K562 (cell line): Measurements from ENCODE around the gene PRSS22. TPM values are rescaled to one million over a fixed set of nuclear protein-coding genes. Genes with fewer than 3 reads are reported as not detected.

Experiments
- E2F4 ChIP-seq: sonication (generic); formaldehyde crosslinking; IDR thresholded peaks from 2 replicates; pipeline ENCODE4 v1.8.0; 2022; ENCODE audit warnings: mild to moderate bottlenecking, low read depth, missing genetic modification reagents
- HDAC2 ChIP-seq: fragments of 450-650 bp; IDR thresholded peaks from 2 replicates; pipeline ENCODE4 v1.6.1; 2016; ENCODE audit warnings: mild to moderate bottlenecking
- ZNF408 ChIP-seq: fragments of 250-450 bp; sonication (Bioruptor Pico); IDR thresholded peaks from 2 replicates; pipeline ENCODE4 v1.4.0; 2020; ENCODE audit warnings: low read depth, mild to moderate bottlenecking, moderate library complexity
- ZNF609 ChIP-seq: sonication (generic); formaldehyde crosslinking; IDR thresholded peaks from 2 replicates; pipeline ENCODE4 v1.8.1; 2023; ENCODE audit warnings: missing genetic modification reagents, mild to moderate bottlenecking, borderline replicate concordance
- polyA plus RNA-seq, 8 experiments: library from polyadenylated mRNA; depleted of rRNA in 4 of 8; stranded (reverse) in 5 of 8; unstranded in 3 of 8; fragments of >200 nt; fragmentation: Nextera tagmentation in 2 of 8; fragmentation: Illumina TruSeq in 1 of 8; extraction: Ambion mirVana in 2 of 8; extraction: Trizol in 1 of 8; gene quantifications; 2 replicates each; pipeline versions ENCODE4 v1.2.1 to v1.2.3, GENCODE V29; 2011 to 2014; ENCODE audit warnings: inconsistent platforms in 1 of 8, missing spikeins in 1 of 8
- total RNA-seq, 7 experiments: library from RNA; depleted of rRNA in 6 of 7; stranded (reverse); fragments of >200 nt in 6 of 7; fragmentation: Illumina TruSeq in 2 of 7; extraction: Trizol in 2 of 7; gene quantifications; 2 replicates each; pipeline versions ENCODE4 v1.2.1 to v1.2.3, GENCODE V29; 2011 to 2021; ENCODE audit warnings: low replicate concordance in 1 of 7
- TF ChIP-seq, protein P1 (sequence below): fragments of 450-650 bp; formaldehyde crosslinking; conservative IDR thresholded peaks from 2 replicates; pipeline ENCODE4 v1.4.0; 2022; ENCODE audit warnings: mild to moderate bottlenecking, missing genetic modification characterization
- TF ChIP-seq, protein P2 (sequence below): sonication (generic); formaldehyde crosslinking; IDR thresholded peaks from 2 replicates; pipeline ENCODE4 v1.8.0; 2022; ENCODE audit warnings: mild to moderate bottlenecking, missing genetic modification reagents
- TF ChIP-seq, protein P3 (sequence below): fragments of 450-650 bp; IDR thresholded peaks from 2 replicates; pipeline ENCODE4 v1.6.1; 2016; ENCODE audit warnings: borderline replicate concordance
- TF ChIP-seq, protein P4 (sequence below): fragments of 250-450 bp; sonication (Bioruptor Pico); IDR thresholded peaks from 2 replicates; pipeline ENCODE4 v1.5.0; 2021; ENCODE audit warnings: mild to moderate bottlenecking, borderline replicate concordance
- TF ChIP-seq, protein P5 (sequence below): IDR thresholded peaks from 2 replicates; pipeline ENCODE4 v1.6.1; 2014; ENCODE audit warnings: antibody characterized with exemption

The PRSS22 gene
- total and polyA plus RNA-seq, 9 of the 15 experiments (the other 6 are each of a cell fraction or from before 2014, with no cell fraction given) = 0.13 to 0.42 TPM; not detected in 7

- TF ChIP-seq, protein P1, sequence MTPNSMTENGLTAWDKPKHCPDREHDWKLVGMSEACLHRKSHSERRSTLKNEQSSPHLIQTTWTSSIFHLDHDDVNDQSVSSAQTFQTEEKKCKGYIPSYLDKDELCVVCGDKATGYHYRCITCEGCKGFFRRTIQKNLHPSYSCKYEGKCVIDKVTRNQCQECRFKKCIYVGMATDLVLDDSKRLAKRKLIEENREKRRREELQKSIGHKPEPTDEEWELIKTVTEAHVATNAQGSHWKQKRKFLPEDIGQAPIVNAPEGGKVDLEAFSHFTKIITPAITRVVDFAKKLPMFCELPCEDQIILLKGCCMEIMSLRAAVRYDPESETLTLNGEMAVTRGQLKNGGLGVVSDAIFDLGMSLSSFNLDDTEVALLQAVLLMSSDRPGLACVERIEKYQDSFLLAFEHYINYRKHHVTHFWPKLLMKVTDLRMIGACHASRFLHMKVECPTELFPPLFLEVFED (CRISPR knock-in tag) = no peak
- TF ChIP-seq HDAC2 = peak; percentile 69; the same call in 1 of the 2 replicates
- TF ChIP-seq, protein P2, sequence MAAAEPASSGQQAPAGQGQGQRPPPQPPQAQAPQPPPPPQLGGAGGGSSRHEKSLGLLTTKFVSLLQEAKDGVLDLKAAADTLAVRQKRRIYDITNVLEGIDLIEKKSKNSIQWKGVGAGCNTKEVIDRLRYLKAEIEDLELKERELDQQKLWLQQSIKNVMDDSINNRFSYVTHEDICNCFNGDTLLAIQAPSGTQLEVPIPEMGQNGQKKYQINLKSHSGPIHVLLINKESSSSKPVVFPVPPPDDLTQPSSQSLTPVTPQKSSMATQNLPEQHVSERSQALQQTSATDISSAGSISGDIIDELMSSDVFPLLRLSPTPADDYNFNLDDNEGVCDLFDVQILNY = 0 out of 2 replicates have a peak, but pooled peaks have one; percentile 22
- TF ChIP-seq, protein P3, sequence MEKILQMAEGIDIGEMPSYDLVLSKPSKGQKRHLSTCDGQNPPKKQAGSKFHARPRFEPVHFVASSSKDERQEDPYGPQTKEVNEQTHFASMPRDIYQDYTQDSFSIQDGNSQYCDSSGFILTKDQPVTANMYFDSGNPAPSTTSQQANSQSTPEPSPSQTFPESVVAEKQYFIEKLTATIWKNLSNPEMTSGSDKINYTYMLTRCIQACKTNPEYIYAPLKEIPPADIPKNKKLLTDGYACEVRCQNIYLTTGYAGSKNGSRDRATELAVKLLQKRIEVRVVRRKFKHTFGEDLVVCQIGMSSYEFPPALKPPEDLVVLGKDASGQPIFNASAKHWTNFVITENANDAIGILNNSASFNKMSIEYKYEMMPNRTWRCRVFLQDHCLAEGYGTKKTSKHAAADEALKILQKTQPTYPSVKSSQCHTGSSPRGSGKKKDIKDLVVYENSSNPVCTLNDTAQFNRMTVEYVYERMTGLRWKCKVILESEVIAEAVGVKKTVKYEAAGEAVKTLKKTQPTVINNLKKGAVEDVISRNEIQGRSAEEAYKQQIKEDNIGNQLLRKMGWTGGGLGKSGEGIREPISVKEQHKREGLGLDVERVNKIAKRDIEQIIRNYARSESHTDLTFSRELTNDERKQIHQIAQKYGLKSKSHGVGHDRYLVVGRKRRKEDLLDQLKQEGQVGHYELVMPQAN = no peak
- no peak for TF ChIP-seq ZNF408 (CRISPR knock-in tag)
- TF ChIP-seq, protein P4, sequence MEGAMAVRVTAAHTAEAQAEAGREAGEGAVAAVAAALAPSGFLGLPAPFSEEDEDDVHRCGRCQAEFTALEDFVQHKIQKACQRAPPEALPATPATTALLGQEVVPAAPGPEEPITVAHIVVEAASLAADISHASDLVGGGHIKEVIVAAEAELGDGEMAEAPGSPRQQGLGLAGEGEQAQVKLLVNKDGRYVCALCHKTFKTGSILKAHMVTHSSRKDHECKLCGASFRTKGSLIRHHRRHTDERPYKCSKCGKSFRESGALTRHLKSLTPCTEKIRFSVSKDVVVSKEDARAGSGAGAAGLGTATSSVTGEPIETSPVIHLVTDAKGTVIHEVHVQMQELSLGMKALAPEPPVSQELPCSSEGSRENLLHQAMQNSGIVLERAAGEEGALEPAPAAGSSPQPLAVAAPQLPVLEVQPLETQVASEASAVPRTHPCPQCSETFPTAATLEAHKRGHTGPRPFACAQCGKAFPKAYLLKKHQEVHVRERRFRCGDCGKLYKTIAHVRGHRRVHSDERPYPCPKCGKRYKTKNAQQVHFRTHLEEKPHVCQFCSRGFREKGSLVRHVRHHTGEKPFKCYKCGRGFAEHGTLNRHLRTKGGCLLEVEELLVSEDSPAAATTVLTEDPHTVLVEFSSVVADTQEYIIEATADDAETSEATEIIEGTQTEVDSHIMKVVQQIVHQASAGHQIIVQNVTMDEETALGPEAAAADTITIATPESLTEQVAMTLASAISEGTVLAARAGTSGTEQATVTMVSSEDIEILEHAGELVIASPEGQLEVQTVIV = no peak
- TF ChIP-seq, protein P5, sequence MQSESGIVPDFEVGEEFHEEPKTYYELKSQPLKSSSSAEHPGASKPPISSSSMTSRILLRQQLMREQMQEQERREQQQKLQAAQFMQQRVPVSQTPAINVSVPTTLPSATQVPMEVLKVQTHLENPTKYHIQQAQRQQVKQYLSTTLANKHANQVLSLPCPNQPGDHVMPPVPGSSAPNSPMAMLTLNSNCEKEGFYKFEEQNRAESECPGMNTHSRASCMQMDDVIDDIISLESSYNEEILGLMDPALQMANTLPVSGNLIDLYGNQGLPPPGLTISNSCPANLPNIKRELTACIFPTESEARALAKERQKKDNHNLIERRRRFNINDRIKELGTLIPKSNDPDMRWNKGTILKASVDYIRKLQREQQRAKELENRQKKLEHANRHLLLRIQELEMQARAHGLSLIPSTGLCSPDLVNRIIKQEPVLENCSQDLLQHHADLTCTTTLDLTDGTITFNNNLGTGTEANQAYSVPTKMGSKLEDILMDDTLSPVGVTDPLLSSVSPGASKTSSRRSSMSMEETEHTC = no peak
- no peak for TF ChIP-seq E2F4 (CRISPR knock-in tag)
- 0 out of 2 replicates have a peak, but pooled peaks have one; percentile 32 for TF ChIP-seq ZNF609 (CRISPR knock-in tag)
These were observed 3.0 kb upstream of the PRSS22 start (continued) for GRCh38 chr16:2860826-2861567.
